ENCODE results near the gene FRMD5. TPM values are rescaled to one million over a fixed set of nuclear protein-coding genes. Genes with fewer than 3 reads are reported as not detected.
A peak's percentile ranks its signal among the peaks of the same experiment; 100 is the strongest.

Gene FRMD5
- total RNA-seq, 1 experiment from 2014 or later, result 27.2 TPM

DNA sequence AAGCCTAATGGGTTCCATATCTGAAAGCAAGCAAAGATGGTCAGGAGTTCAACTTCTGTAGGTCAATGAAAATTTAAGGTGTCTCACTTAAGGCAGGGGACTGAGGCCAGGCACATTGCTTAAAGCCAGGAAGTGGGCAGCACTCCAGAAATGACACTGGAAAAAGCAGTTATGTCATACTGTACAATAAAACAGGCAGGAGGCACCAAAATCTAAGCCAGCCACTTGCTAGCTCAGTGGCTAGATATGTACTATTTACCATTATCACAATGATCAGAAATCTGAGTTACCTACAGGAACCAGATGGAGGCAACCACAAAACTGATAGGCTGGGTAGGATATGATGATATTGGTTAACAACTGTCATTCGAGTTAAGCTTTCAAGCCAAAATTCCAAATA is 57.3 kb downstream of the FRMD5 start:
- H3K36me3 ChIP-seq (ENCODE audit: control insufficient read depth in 1 of 2, insufficient read depth in 2 of 2, low read length in 2 of 2), result no peaks in the 10 kb centered on the region; a peak in 1 of 4 replicates
- CTCF ChIA-PET, result no interaction called here
- no TSS peak for BruUV-seq (replicated peaks)
- no peak overlapping the region for H2AFZ ChIP-seq (ENCODE audit: low read depth, low read length, poor library complexity, severe bottlenecking)
- intact Hi-C loops (cut with micrococcal nuclease), result no loop called here
- no peak overlapping the region for H3K27ac ChIP-seq (ENCODE audit: low read depth, low read length)
- peak overlapping the region; percentile 16 for H3K4me2 ChIP-seq (ENCODE audit: low read length)
- no peak for DNase-seq (ENCODE audit: low read depth, low spot score)
- no peaks in the 10 kb centered on the region for H3K27me3 ChIP-seq (ENCODE audit: insufficient read depth, low read length)
- ATAC-seq, result no peak
- no peaks in the 10 kb centered on the region for H3K9me2 ChIP-seq (ENCODE audit: insufficient read depth)
- H4K20me1 ChIP-seq (ENCODE audit: insufficient read depth), result no peaks in the 10 kb centered on the region; the same call in 1 of the 2 replicates
- H3K4me1 ChIP-seq (ENCODE audit: control insufficient read depth in 1 of 2, insufficient read depth in 2 of 2, low read length in 2 of 2), result peaks cover 11 to 31% of the 10 kb centered on the region in 2 experiments
- H3K9ac ChIP-seq (ENCODE audit: low read length), result no peak overlapping the region
- POLR2A ChIA-PET, result no interaction called here
- RAD21 ChIA-PET (ENCODE audit: low non-redundant PET in 1 of 2, low total read pairs in 2 of 2, uncharacterized antibody in 2 of 2, unreplicated experiment in 2 of 2), result no interaction called here
- no peak overlapping the region for H3K4me3 ChIP-seq (replicated peaks in 1 of 2; ENCODE audit: low read depth in 1 of 2, low read length in 2 of 2)
- no peak for TF ChIP-seq FOSL1 (IDR thresholded peaks at IDR 0.05; ENCODE audit: low read depth)
- no peak for TF ChIP-seq SRF (IDR thresholded peaks at IDR 0.05; ENCODE audit: low read depth)
- TF ChIP-seq CEBPB (IDR thresholded peaks at IDR 0.05; ENCODE audit: low read depth), result peak; percentile 44
- peak; percentile 22; the same call in 1 of the 2 replicates for TF ChIP-seq ELF1 (IDR thresholded peaks at IDR 0.05; ENCODE audit: borderline replicate concordance, low read depth)
- no peak for TF ChIP-seq EGR1 (IDR thresholded peaks at IDR 0.05; ENCODE audit: low read depth)
- peak; percentile 24; the same call in 1 of the 2 replicates for TF ChIP-seq RAD21 (IDR thresholded peaks at IDR 0.05; ENCODE audit: low read depth)
- TF ChIP-seq, protein P1, sequence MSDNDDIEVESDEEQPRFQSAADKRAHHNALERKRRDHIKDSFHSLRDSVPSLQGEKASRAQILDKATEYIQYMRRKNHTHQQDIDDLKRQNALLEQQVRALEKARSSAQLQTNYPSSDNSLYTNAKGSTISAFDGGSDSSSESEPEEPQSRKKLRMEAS (IDR thresholded peaks at IDR 0.05), result no peak
- TF ChIP-seq, protein P2, sequence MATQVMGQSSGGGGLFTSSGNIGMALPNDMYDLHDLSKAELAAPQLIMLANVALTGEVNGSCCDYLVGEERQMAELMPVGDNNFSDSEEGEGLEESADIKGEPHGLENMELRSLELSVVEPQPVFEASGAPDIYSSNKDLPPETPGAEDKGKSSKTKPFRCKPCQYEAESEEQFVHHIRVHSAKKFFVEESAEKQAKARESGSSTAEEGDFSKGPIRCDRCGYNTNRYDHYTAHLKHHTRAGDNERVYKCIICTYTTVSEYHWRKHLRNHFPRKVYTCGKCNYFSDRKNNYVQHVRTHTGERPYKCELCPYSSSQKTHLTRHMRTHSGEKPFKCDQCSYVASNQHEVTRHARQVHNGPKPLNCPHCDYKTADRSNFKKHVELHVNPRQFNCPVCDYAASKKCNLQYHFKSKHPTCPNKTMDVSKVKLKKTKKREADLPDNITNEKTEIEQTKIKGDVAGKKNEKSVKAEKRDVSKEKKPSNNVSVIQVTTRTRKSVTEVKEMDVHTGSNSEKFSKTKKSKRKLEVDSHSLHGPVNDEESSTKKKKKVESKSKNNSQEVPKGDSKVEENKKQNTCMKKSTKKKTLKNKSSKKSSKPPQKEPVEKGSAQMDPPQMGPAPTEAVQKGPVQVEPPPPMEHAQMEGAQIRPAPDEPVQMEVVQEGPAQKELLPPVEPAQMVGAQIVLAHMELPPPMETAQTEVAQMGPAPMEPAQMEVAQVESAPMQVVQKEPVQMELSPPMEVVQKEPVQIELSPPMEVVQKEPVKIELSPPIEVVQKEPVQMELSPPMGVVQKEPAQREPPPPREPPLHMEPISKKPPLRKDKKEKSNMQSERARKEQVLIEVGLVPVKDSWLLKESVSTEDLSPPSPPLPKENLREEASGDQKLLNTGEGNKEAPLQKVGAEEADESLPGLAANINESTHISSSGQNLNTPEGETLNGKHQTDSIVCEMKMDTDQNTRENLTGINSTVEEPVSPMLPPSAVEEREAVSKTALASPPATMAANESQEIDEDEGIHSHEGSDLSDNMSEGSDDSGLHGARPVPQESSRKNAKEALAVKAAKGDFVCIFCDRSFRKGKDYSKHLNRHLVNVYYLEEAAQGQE (IDR thresholded peaks at IDR 0.05; ENCODE audit: low read depth), result no peak
- 0 out of 2 replicates have a peak, but pooled peaks have one; percentile 26 for TF ChIP-seq SP1 (IDR thresholded peaks at IDR 0.05; ENCODE audit: low read depth)
- no peaks in the 10 kb centered on the region for H3K9me3 ChIP-seq (ENCODE audit: control insufficient read depth in 1 of 2, insufficient read depth in 1 of 2, low read depth in 1 of 2, low read length in 2 of 2)
- H3K79me2 ChIP-seq (ENCODE audit: insufficient read depth, low read length), result peaks cover 86% of the 10 kb centered on the region
